Fibroblast of lung (primary cell): ENCODE measurements around the gene PLXNA4. TPM values are rescaled to one million over a fixed set of nuclear protein-coding genes. Genes with fewer than 3 reads are reported as not detected.

Source experiments
- DNase-seq, 2 donors: peaks; one replicate each; pipeline versions ENCODE4 v3.0.0 to v3.0.0-alpha.2; 2010; ENCODE audit warnings: low read depth in 2 of 2
- H2AFZ ChIP-seq: 2 replicates; pipeline ENCODE4 v1.5.1; 2012; ENCODE audit warnings: low read length, control low read depth, inconsistent platforms
- H3K27ac ChIP-seq: 2 replicates; pipeline ENCODE4 v1.5.1; 2011; ENCODE audit warnings: low read length, control low read depth; ENCODE audit not compliant: insufficient read depth
- H3K27me3 ChIP-seq: 2 replicates; pipeline ENCODE4 v1.5.1; 2011; ENCODE audit warnings: mild to moderate bottlenecking, low read length; ENCODE audit not compliant: control insufficient read depth, insufficient read depth
- H3K36me3 ChIP-seq: 2 replicates; pipeline ENCODE4 v1.5.1; 2011; ENCODE audit warnings: low read length; ENCODE audit not compliant: control insufficient read depth, insufficient read depth
- H3K4me1 ChIP-seq: 2 replicates; pipeline ENCODE4 v1.5.1; 2011; ENCODE audit warnings: low read length; ENCODE audit not compliant: control insufficient read depth, insufficient read depth; ENCODE audit errors: extremely low read depth
- H3K4me2 ChIP-seq: 2 replicates; pipeline ENCODE4 v1.5.1; 2011; ENCODE audit warnings: low read length, control low read depth; ENCODE audit not compliant: insufficient read depth; ENCODE audit errors: extremely low read depth
- H3K4me3 ChIP-seq, 4 experiments: fragments of 200-600 bp in 1 of 4; sonication (generic) in 1 of 4; replicated peaks in 1 of 4; 2 replicates each; pipeline ENCODE4 v1.5.1; 2011 to 2016; ENCODE audit warnings: low read length in 4 of 4, low read depth in 3 of 4, mild to moderate bottlenecking in 3 of 4, control low read depth in 2 of 4, inconsistent platforms in 1 of 4, mixed read lengths in 1 of 4; ENCODE audit not compliant: insufficient read depth in 1 of 4; ENCODE audit errors: control extremely low read depth in 1 of 4
- H3K79me2 ChIP-seq: 2 replicates; pipeline ENCODE4 v1.5.1; 2012; ENCODE audit warnings: mild to moderate bottlenecking, low read length, inconsistent platforms; ENCODE audit not compliant: control insufficient read depth, insufficient read depth
- H3K9ac ChIP-seq: 2 replicates; pipeline ENCODE4 v1.5.1; 2011; ENCODE audit warnings: mild to moderate bottlenecking, low read length, control low read depth; ENCODE audit not compliant: insufficient read depth
- H3K9me3 ChIP-seq: 2 replicates; pipeline ENCODE4 v1.5.1; 2012; ENCODE audit warnings: low read depth, low read length; ENCODE audit not compliant: control insufficient read depth, insufficient read depth
- H4K20me1 ChIP-seq: 2 replicates; pipeline ENCODE4 v1.5.1; 2011; ENCODE audit warnings: low read length; ENCODE audit not compliant: control insufficient read depth, insufficient read depth; ENCODE audit errors: extremely low read depth
- CTCF ChIP-seq, 2 donors: IDR thresholded peaks in 1 of 2; conservative IDR thresholded peaks in 1 of 2; 1 replicate in 1 of 2; 2 replicates in 1 of 2; pipeline ENCODE4 v1.5.1; 2011 to 2012; ENCODE audit warnings: low read length in 2 of 2, control low read depth in 1 of 2, inconsistent platforms in 1 of 2, low read depth in 1 of 2, mild to moderate bottlenecking in 1 of 2
- EZH2 ChIP-seq: IDR thresholded peaks from 2 replicates; pipeline ENCODE4 v1.5.1; 2012; ENCODE audit warnings: low read length, control low read depth, mild to moderate bottlenecking; ENCODE audit errors: missing control alignments
- polyA plus RNA-seq, 2 donors: library from polyadenylated mRNA; depleted of rRNA in 1 of 2; stranded (reverse) in 1 of 2; unstranded in 1 of 2; fragments of >200 nt; gene quantifications; 2 replicates each; pipeline ENCODE4 v1.2.1, GENCODE V29; 2011 to 2012; ENCODE audit warnings: missing spikeins in 1 of 2
- total RNA-seq: library from RNA; depleted of rRNA; stranded (reverse); fragments of >200 nt; gene quantifications from 2 replicates; pipeline ENCODE4 v1.2.1, GENCODE V29; 2014

The PLXNA4 gene
- total and polyA plus RNA-seq, 2 donors (not counting 1 experiment from before 2014, with no cell fraction given), result 1.2 to 1.5 TPM

DNA sequence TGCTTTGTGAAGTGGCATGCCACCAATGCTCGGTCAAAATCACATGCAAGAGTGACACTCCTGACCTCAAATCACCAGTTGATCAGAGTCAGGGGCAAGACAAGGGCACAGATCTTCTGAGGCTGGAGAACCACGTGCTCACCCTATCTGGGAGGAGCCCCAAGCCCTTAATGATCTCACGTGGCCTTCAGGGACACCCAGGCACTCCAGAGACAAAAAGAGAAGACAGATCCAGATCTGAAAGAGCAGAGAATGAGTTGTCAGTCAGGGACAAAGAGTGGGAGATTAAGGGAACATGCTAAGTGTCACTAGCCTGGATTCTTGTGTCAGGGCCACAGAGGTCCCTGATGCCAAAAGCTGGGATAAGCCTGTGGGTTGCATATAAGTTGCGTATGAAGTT is 134.3 kb downstream of the PLXNA4 start:
- H3K4me1 ChIP-seq, result no peaks in the 10 kb centered on the region
- TF ChIP-seq EZH2, result no peak
- no peak for TF ChIP-seq CTCF (conservative IDR thresholded peaks at IDR 0.05 in 1 of 2, IDR thresholded peaks at IDR 0.05 in 1 of 2; ENCODE audit: low read depth in 1 of 2, low read length in 2 of 2)
- H3K36me3 ChIP-seq, result no peaks in the 10 kb centered on the region
- H3K9me3 ChIP-seq, result no peaks in the 10 kb centered on the region
- no peak overlapping the region for H3K9ac ChIP-seq
- H3K27ac ChIP-seq, result no peak overlapping the region
- no peak overlapping the region for H3K4me2 ChIP-seq
- no peaks in the 10 kb centered on the region for H4K20me1 ChIP-seq
- H2AFZ ChIP-seq, result no peak overlapping the region
- no peak for DNase-seq
- no peaks in the 10 kb centered on the region for H3K27me3 ChIP-seq
- H3K79me2 ChIP-seq, result no peaks in the 10 kb centered on the region
- H3K4me3 ChIP-seq, result no peak overlapping the region

DNA sequence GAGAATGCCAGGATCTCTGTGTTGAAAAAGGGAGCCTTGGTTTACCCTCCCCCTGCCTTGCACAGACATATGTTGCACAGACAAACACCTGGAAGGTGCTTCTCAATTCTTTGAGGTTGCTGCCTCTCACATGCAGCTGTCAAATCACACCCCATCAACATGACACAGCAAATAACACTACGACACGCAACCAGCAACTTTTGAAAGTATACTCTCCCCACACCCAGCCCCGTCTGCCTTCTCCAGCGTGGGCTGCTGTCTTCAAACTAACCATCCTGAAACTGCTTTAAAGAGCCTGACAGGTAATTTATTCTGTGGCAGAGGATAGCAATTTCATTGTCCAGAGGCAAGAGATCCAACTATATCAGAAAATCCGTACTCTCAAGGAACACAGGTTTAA is 136.1 kb downstream of the PLXNA4 start:
- no peaks in the 10 kb centered on the region for H3K4me1 ChIP-seq
- no peak overlapping the region for H3K9ac ChIP-seq
- H3K9me3 ChIP-seq, result no peaks in the 10 kb centered on the region
- H3K4me3 ChIP-seq, result no peak overlapping the region
- no peaks in the 10 kb centered on the region for H4K20me1 ChIP-seq
- TF ChIP-seq EZH2 (no peak), CTCF (conservative IDR thresholded peaks at IDR 0.05 in 1 of 2, IDR thresholded peaks at IDR 0.05 in 1 of 2; ENCODE audit: low read depth in 1 of 2, low read length in 2 of 2) (no peak)
- H2AFZ ChIP-seq, result no peak overlapping the region
- no peak overlapping the region for H3K4me2 ChIP-seq
- no peak for DNase-seq
- no peaks in the 10 kb centered on the region for H3K27me3 ChIP-seq
- no peaks in the 10 kb centered on the region for H3K79me2 ChIP-seq
- no peak overlapping the region for H3K27ac ChIP-seq
- no peaks in the 10 kb centered on the region for H3K36me3 ChIP-seq

DNA sequence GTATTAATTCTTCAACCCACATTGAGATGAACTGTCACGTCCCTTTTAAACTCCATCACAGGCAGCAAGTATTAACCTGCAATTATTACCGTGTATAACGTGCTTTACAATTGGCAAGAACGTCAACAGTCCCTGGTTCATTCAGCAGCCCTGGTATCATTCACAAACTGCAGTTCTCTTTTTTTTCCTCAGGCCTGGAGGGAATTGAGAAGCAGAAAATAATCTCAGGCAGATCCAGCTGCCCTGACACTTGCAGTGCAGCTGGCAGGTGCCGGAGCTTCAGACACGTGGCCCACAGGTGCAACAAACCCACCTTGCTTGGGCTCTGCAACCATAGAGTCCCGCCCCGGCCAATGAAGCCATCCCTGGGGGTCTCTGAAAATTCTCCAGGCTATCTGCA is 137.3 kb downstream of the PLXNA4 start:
- Histone ChIP-seq H3K9ac (no peak overlapping the region), H2AFZ (no peak overlapping the region), H3K4me3 (no peak overlapping the region), H3K9me3 (no peaks in the 10 kb centered on the region), H3K4me2 (no peak overlapping the region), H4K20me1 (no peaks in the 10 kb centered on the region), H3K27ac (no peak overlapping the region), H3K79me2 (no peaks in the 10 kb centered on the region), H3K4me1 (no peaks in the 10 kb centered on the region), H3K27me3 (no peaks in the 10 kb centered on the region), H3K36me3 (no peaks in the 10 kb centered on the region)
- TF ChIP-seq EZH2 (no peak), CTCF (conservative IDR thresholded peaks at IDR 0.05 in 1 of 2, IDR thresholded peaks at IDR 0.05 in 1 of 2; ENCODE audit: low read depth in 1 of 2, low read length in 2 of 2) (no peak)
- no peak for DNase-seq
